ENCODE data around the gene POLRMT. TPM values are rescaled to one million over a fixed set of nuclear protein-coding genes. Genes with fewer than 3 reads are reported as not detected.

POLRMT gene
- total and polyA plus RNA-seq, 2 experiments from 2014 or later, result 98.0 to 148 TPM

- no peaks in the 10 kb centered on the region for H3K4me1 ChIP-seq (ENCODE audit: insufficient read depth)
- no peak for TF ChIP-seq POLR2AphosphoS5 (IDR thresholded peaks at IDR 0.05; ENCODE audit: low read depth)
- TF ChIP-seq STAT1 (IDR thresholded peaks at IDR 0.05; ENCODE audit: unreplicated experiment), result no peak
- TF ChIP-seq ETS1 (IDR thresholded peaks at IDR 0.05), result no peak
- TF ChIP-seq ZNF331 (CRISPR knock-in tag; IDR thresholded peaks at IDR 0.05; ENCODE audit: low read depth), result no peak
- TF ChIP-seq REST (IDR thresholded peaks at IDR 0.05; ENCODE audit: unreplicated experiment), result no peak
- no peak for TF ChIP-seq EZH2phosphoT487 (IDR thresholded peaks at IDR 0.05; ENCODE audit: unreplicated experiment)
- no peak for TF ChIP-seq JUNB (IDR thresholded peaks at IDR 0.05; ENCODE audit: unreplicated experiment)
- no peak for TF ChIP-seq CTCF (conservative IDR thresholded peaks at IDR 0.05; ENCODE audit: low read depth in 2 of 2)
- TF ChIP-seq CREB1 (CRISPR knock-in tag; IDR thresholded peaks at IDR 0.05; ENCODE audit: low read depth), result no peak
- TF ChIP-seq NANOG (IDR thresholded peaks at IDR 0.05; ENCODE audit: borderline replicate concordance), result no peak
- TF ChIP-seq EZH2 (IDR thresholded peaks at IDR 0.05; ENCODE audit: low read depth, unreplicated experiment), result no peak
- no peak for TF ChIP-seq ZNF462 (CRISPR knock-in tag; IDR thresholded peaks at IDR 0.05)
- no peak for TF ChIP-seq ZNF114 (CRISPR knock-in tag; IDR thresholded peaks at IDR 0.05)
- Mint-ChIP-seq H3K27ac (no peak overlapping the region), H3K4me3 (no peak overlapping the region), H3K9me3 (no peaks in the 10 kb centered on the region), H3K36me3 (ENCODE audit: low read depth) (peaks cover 27% of the 10 kb centered on the region), H3K27me3 (ENCODE audit: insufficient read depth, low read depth, poor library complexity) (peaks cover 5% of the 10 kb centered on the region), H3K4me1 (no peaks in the 10 kb centered on the region)
- no peak overlapping the region for H3K4me2 ChIP-seq
- no peaks in the 10 kb centered on the region; the same call in none of the 2 replicates for H4K20me1 ChIP-seq (replicated peaks; ENCODE audit: insufficient read depth)
- H3K9me2 ChIP-seq (ENCODE audit: insufficient read depth), result no peaks in the 10 kb centered on the region
- H3K4me3 ChIP-seq, result no peak overlapping the region
- no peak for ATAC-seq
- DNase-seq (ENCODE audit: low spot score), result no peak
- H2AFZ ChIP-seq, result no peak overlapping the region
- no peaks in the 10 kb centered on the region for H3K27me3 ChIP-seq (ENCODE audit: insufficient read depth)
- H3F3A ChIP-seq (replicated peaks; ENCODE audit: low read depth), result 0 out of 2 replicates have a peak, but pooled peaks cover 3% of the 10 kb centered on the region
- H3K27ac ChIP-seq (ENCODE audit: low read depth), result no peak overlapping the region
- H3K79me2 ChIP-seq (replicated peaks; ENCODE audit: insufficient read depth), result peaks cover 20% of the 10 kb centered on the region
- 0 out of 2 replicates have a peak, but pooled peaks cover 5% of the 10 kb centered on the region for H3K36me3 ChIP-seq (ENCODE audit: insufficient read depth)
Observed at GRCh38 chr19:648904-649801, 15.8 kb upstream of the POLRMT start.
